MCF 10A (cell line): ENCODE data around the gene PARM1. TPM values are rescaled to one million over a fixed set of nuclear protein-coding genes. Genes with fewer than 3 reads are reported as not detected.

Experiments used
- BruUV-seq: library from RNA; stranded (reverse); fragments of 400-500 nt; replicated peaks from 2 replicates; lab custom pipeline; 2021; lab: Mats Ljungman, UMichigan
- CTCF ChIA-PET: fragments of 300-600 bp; sonication (Branson Sonifier 250); formaldehyde crosslinking; extraction: SDS; loops from one replicate; lab custom pipeline; 2021; ENCODE audit warnings: antibody characterized with exemption, inconsistent platforms; lab: Yijun Ruan, JAX
- POLR2A ChIA-PET: fragments of 300-600, 350-650 bp; sonication (Branson Sonifier 250); formaldehyde crosslinking; extraction: SDS; loops from one replicate; lab custom pipeline; 2020; ENCODE audit warnings: antibody characterized with exemption, inconsistent platforms; lab: Yijun Ruan, JAX
- DNase-seq: peaks from one replicate; pipeline ENCODE4 v3.0.0-alpha.2; 2018; ENCODE audit not compliant: unreplicated experiment
- H3K27ac Mint-ChIP-seq: one replicate; pipeline ENCODE4 v1.8.0; 2022; ENCODE audit warnings: mild to moderate bottlenecking, low read depth, mixed read lengths; ENCODE audit not compliant: unreplicated experiment
- H3K27me3 Mint-ChIP-seq: one replicate; pipeline ENCODE4 v1.8.0; 2022; ENCODE audit warnings: mixed read lengths; ENCODE audit not compliant: insufficient read depth, unreplicated experiment
- H3K36me3 Mint-ChIP-seq: one replicate; pipeline ENCODE4 v1.8.0; 2022; ENCODE audit warnings: mild to moderate bottlenecking, moderate library complexity, mixed read lengths; ENCODE audit not compliant: insufficient read depth, unreplicated experiment
- H3K4me1 Mint-ChIP-seq: one replicate; pipeline ENCODE4 v1.8.0; 2022; ENCODE audit warnings: mixed read lengths; ENCODE audit not compliant: insufficient read depth, unreplicated experiment
- H3K4me3 Mint-ChIP-seq: one replicate; pipeline ENCODE4 v1.8.0; 2022; ENCODE audit warnings: mild to moderate bottlenecking, moderate library complexity, mixed read lengths; ENCODE audit not compliant: unreplicated experiment
- H3K9me3 Mint-ChIP-seq: one replicate; pipeline ENCODE4 v1.8.0; 2022; ENCODE audit warnings: mixed read lengths; ENCODE audit not compliant: unreplicated experiment
- intact Hi-C: fragments of 100-400 bp; cut with micrococcal nuclease; formaldehyde crosslinking; loops from 2 replicates; pipeline ENCODE4 v1.14.1; 2022
- total RNA-seq: library from RNA; stranded (reverse); gene quantifications from 2 replicates; pipeline ENCODE4 v1.2.3, GENCODE V29; 2022
- TF ChIP-seq, protein P1 (sequence below): fragments of 200-600 bp; IDR thresholded peaks from one replicate; pipeline ENCODE4 v1.8.0; 2022; ENCODE audit warnings: antibody characterized with exemption, mild to moderate bottlenecking; ENCODE audit not compliant: unreplicated experiment

Gene PARM1
- total RNA-seq, 1 experiment from 2014 or later: 0.58 TPM

DNA sequence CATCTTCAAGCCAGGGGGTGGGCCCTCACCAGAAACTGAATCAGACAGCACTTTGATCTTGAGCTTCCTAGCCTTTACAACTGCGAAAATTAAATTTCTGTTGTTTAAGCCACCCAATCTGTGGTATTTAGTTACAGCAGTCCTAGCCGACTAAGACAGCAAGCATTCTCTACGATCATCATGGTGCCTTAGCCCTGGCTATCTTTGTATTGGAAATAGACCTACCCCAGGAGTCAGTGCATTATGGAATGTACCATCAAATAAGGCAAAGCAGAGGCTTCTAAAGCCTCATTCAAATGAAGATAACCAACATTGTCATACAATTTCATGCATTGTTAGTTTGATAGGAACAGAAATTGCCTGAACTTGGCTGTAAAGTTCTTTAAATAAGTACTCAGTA is 75.0 kb downstream of the PARM1 start:
- Mint-ChIP-seq H3K27me3 (no peaks in the 10 kb centered on the region), H3K4me3 (no peak overlapping the region), H3K9me3 (no peaks in the 10 kb centered on the region), H3K4me1 (peaks cover 7% of the 10 kb centered on the region), H3K27ac (no peak overlapping the region), H3K36me3 (no peaks in the 10 kb centered on the region)
- ChIA-PET POLR2A (no interaction called here), CTCF (interaction anchor here (0.6 to 1.3 kb wide), 2 partner anchors 34 to 75 kb away, joined by 3 read pairs; partner anchors contain the start of gene PARM1)
- BruUV-seq: no TSS peak
- TF ChIP-seq, protein P1, sequence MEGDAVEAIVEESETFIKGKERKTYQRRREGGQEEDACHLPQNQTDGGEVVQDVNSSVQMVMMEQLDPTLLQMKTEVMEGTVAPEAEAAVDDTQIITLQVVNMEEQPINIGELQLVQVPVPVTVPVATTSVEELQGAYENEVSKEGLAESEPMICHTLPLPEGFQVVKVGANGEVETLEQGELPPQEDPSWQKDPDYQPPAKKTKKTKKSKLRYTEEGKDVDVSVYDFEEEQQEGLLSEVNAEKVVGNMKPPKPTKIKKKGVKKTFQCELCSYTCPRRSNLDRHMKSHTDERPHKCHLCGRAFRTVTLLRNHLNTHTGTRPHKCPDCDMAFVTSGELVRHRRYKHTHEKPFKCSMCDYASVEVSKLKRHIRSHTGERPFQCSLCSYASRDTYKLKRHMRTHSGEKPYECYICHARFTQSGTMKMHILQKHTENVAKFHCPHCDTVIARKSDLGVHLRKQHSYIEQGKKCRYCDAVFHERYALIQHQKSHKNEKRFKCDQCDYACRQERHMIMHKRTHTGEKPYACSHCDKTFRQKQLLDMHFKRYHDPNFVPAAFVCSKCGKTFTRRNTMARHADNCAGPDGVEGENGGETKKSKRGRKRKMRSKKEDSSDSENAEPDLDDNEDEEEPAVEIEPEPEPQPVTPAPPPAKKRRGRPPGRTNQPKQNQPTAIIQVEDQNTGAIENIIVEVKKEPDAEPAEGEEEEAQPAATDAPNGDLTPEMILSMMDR: no peak
- intact Hi-C loops: no loop called here
- no peak for DNase-seq

DNA sequence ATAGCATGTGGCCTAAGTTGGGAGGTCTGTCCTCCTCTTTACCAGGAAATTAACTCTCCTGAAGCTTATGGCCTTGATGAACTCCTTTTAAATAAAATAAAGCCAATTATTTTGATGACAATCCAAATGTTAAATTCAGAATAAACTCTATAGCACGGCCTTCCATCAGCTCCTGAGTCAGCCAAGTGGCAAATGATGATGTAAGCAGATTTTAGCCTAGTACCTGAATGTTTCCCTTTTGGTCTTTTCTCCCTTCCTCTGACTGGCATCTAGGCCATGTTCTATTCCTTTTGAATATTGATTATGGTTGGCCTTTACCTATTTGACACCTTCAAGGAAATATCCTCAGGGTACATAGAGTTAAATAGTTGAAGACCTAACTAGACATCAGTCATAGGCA is 76.2 kb downstream of the PARM1 start:
- intact Hi-C loops: no loop called here
- no peak for DNase-seq
- ChIA-PET POLR2A (interaction anchor here (0.6 kb wide), 1 partner anchor 18 kb away, joined by 5 read pairs; no protein-coding TSS in a partner anchor), CTCF (no interaction called here)
- Mint-ChIP-seq H3K36me3 (no peaks in the 10 kb centered on the region), H3K27me3 (no peaks in the 10 kb centered on the region), H3K4me1 (peaks cover 7% of the 10 kb centered on the region), H3K9me3 (no peaks in the 10 kb centered on the region), H3K27ac (no peak overlapping the region), H3K4me3 (no peak overlapping the region)
- TF ChIP-seq, protein P1: no peak
- no TSS peak for BruUV-seq

DNA sequence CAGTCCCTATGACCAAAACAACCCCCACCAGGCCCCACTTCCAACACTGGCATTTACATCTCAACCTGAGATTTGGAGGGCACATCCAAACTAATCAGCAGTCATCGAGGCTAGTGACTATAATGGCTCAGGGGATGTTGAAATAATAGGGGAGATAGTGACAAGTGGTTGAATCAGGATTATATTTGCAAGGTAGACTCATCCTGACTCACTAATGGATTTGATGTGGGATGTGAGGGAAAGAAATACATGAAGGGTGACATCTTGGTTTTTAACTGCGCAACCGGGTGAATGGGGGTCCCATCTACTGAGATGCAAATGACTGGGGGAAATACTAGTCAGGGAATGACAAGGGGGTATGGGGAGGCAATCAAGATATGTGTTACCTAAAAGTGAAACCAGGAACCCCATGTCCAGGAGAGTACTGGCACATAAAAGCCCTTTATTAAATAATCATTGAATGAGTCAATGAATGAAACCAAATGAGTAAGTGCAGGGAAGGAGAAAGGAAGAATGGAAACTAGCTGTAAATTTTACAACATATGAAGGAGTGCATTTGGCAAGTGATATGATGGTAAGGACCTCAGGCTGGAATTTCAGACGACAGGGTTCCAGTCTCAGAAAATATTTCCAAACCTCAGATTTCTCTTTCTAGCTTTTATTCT is 78.3 kb downstream of the PARM1 start:
- no peak for DNase-seq
- CTCF ChIA-PET: no interaction called here
- Mint-ChIP-seq H3K27ac (no peak overlapping the region), H3K9me3 (no peaks in the 10 kb centered on the region), H3K4me3 (no peak overlapping the region), H3K27me3 (no peaks in the 10 kb centered on the region), H3K4me1 (no peaks in the 10 kb centered on the region), H3K36me3 (no peaks in the 10 kb centered on the region)
- BruUV-seq: no TSS peak
- TF ChIP-seq, protein P1: no peak
- intact Hi-C loops: no loop called here
- POLR2A ChIA-PET: interaction anchor here (1.1 to 1.2 kb wide), 2 partner anchors 14 kb away, joined by 3 to 4 read pairs; no protein-coding TSS in a partner anchor

DNA sequence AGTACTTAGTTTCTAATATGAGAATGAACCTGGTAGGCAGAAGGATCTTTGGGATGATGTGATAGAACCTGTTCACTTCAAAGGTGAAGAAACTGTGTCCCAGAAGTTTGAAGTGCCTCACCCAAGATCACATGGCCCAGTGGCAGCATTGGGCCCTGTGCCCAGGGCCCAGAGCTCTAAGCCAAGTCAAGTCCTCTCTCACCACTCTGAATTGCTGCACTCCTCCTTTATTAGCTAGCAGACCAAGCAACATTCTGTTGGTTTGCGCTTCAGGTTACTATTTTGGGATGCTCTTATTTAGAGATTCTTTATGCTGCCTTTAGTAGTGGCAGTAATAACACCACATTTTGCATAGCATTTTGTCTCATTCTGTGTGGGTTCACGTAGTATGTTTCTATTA is 82.7 kb downstream of the PARM1 start:
- intact Hi-C loops: no loop called here
- Mint-ChIP-seq H3K9me3 (no peaks in the 10 kb centered on the region), H3K4me1 (no peaks in the 10 kb centered on the region), H3K4me3 (no peak overlapping the region), H3K36me3 (no peaks in the 10 kb centered on the region), H3K27ac (no peak overlapping the region), H3K27me3 (no peaks in the 10 kb centered on the region)
- no TSS peak for BruUV-seq
- DNase-seq: peak; percentile 16
- TF ChIP-seq, protein P1: no peak
- ChIA-PET POLR2A (interaction anchor here (0.8 to 1.1 kb wide), 2 partner anchors 11 to 13 kb away, joined by 3 to 4 read pairs; no protein-coding TSS in a partner anchor), CTCF (no interaction called here)
